ENCODE results near the gene PIGL.

- TF ChIP-seq CTCF (IDR thresholded peaks at IDR 0.05), result no peak
- no peak for TF ChIP-seq POLR2AphosphoS5 (IDR thresholded peaks at IDR 0.05)
Measured at GRCh38 chr17:16251556-16251955, 34.5 kb downstream of the PIGL start.
